ENCODE measurements around the gene SIRT5. TPM values are rescaled to one million over a fixed set of nuclear protein-coding genes. Genes with fewer than 3 reads are reported as not detected.

The SIRT5 gene
- total RNA-seq, 1 donor from 2014 or later, result 18.2 TPM

GRCh38 chr6:13573669-13574110 is 711 bp upstream of the SIRT5 start:
- no peak for DNase-seq (ENCODE audit: low spot score, unreplicated experiment)
- H3K4me1 Mint-ChIP-seq (ENCODE audit: low read depth), result peaks cover 9% of the 10 kb centered on the region
- H3K9me3 Mint-ChIP-seq (ENCODE audit: low read depth), result peaks cover 6% of the 10 kb centered on the region
- peak overlapping the region; percentile 80 for H3K4me3 Mint-ChIP-seq (ENCODE audit: low read depth)
- H3K27me3 Mint-ChIP-seq, result no peaks in the 10 kb centered on the region
- TF ChIP-seq, protein P1, sequence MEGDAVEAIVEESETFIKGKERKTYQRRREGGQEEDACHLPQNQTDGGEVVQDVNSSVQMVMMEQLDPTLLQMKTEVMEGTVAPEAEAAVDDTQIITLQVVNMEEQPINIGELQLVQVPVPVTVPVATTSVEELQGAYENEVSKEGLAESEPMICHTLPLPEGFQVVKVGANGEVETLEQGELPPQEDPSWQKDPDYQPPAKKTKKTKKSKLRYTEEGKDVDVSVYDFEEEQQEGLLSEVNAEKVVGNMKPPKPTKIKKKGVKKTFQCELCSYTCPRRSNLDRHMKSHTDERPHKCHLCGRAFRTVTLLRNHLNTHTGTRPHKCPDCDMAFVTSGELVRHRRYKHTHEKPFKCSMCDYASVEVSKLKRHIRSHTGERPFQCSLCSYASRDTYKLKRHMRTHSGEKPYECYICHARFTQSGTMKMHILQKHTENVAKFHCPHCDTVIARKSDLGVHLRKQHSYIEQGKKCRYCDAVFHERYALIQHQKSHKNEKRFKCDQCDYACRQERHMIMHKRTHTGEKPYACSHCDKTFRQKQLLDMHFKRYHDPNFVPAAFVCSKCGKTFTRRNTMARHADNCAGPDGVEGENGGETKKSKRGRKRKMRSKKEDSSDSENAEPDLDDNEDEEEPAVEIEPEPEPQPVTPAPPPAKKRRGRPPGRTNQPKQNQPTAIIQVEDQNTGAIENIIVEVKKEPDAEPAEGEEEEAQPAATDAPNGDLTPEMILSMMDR (IDR thresholded peaks at IDR 0.05; ENCODE audit: unreplicated experiment), result no peak
- H3K36me3 Mint-ChIP-seq (ENCODE audit: insufficient read depth), result peaks cover 6% of the 10 kb centered on the region
- H3K27ac Mint-ChIP-seq, result peak overlapping the region; percentile 97

- peak overlapping the region; percentile 97 for H3K27ac Mint-ChIP-seq
- peaks cover 9% of the 10 kb centered on the region for H3K4me1 Mint-ChIP-seq (ENCODE audit: low read depth)
- H3K36me3 Mint-ChIP-seq (ENCODE audit: insufficient read depth), result peaks cover 6% of the 10 kb centered on the region
- TF ChIP-seq, protein P1 (IDR thresholded peaks at IDR 0.05; ENCODE audit: unreplicated experiment), result peak; percentile 70
- H3K27me3 Mint-ChIP-seq, result no peaks in the 10 kb centered on the region
- H3K4me3 Mint-ChIP-seq (ENCODE audit: low read depth), result peak overlapping the region; percentile 86
- DNase-seq (ENCODE audit: low spot score, unreplicated experiment), result peak; percentile 94
- H3K9me3 Mint-ChIP-seq (ENCODE audit: low read depth), result peaks cover 6% of the 10 kb centered on the region
Measured at GRCh38 chr6:13574149-13574570, 241 bp upstream of the SIRT5 start.

DNA sequence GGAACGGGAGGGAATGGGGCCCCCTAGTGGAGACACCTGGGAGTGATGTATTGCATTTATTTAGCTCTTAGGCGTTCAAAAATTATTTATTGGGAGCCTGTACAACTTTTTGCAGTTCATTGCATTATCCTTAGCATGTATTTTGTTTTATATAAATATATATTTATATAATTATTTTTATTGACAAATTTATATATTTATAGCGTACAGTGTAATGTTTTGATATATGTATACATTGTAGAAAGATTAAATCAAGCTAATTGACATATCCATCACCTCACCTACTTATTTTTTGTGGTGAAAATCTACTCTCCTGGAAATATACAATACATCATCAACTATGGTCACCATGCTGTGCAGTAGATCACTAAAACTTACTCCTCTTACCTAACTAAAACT is 975 bp downstream of the SIRT5 start:
- no peak for DNase-seq (ENCODE audit: low spot score, unreplicated experiment)
- Mint-ChIP-seq H3K36me3 (ENCODE audit: insufficient read depth) (peaks cover 7% of the 10 kb centered on the region), H3K27me3 (no peaks in the 10 kb centered on the region), H3K4me1 (ENCODE audit: low read depth) (peaks cover 9% of the 10 kb centered on the region), H3K9me3 (ENCODE audit: low read depth) (peaks cover 6% of the 10 kb centered on the region), H3K27ac (peak overlapping the region; percentile 97), H3K4me3 (ENCODE audit: low read depth) (peak overlapping the region; percentile 86)
- TF ChIP-seq, protein P1 (IDR thresholded peaks at IDR 0.05; ENCODE audit: unreplicated experiment), result peak; percentile 89

- peaks cover 9% of the 10 kb centered on the region for H3K4me1 Mint-ChIP-seq (ENCODE audit: low read depth)
- H3K27ac Mint-ChIP-seq, result no peak overlapping the region
- no peaks in the 10 kb centered on the region for H3K27me3 Mint-ChIP-seq
- peaks cover 12% of the 10 kb centered on the region for H3K36me3 Mint-ChIP-seq (ENCODE audit: insufficient read depth)
- TF ChIP-seq, protein P1 (IDR thresholded peaks at IDR 0.05; ENCODE audit: unreplicated experiment), result no peak
- DNase-seq (ENCODE audit: low spot score, unreplicated experiment), result no peak
- peak overlapping the region; percentile 68 for H3K4me3 Mint-ChIP-seq (ENCODE audit: low read depth)
- H3K9me3 Mint-ChIP-seq (ENCODE audit: low read depth), result peaks cover 6% of the 10 kb centered on the region
Measured at GRCh38 chr6:13576017-13576416, 1.6 kb downstream of the SIRT5 start.

DNA sequence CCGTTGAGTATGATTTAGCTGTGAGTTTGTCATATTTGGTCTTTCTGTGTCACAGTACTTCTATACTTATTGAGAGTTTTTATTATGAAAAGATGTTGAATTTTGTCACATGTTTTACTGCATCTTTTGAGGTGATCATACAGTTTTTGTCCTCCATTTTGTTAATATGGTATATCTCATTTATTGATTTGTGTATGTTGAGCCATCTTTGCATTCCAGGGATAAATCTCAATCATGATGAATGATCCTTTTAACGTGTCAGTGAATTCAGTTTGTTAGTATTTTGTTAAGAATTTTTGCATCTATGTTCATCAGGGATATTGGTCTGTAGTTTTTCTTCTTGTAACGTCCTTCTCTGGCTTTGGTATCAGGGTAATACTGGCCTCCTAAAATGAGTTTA is 3.5 kb downstream of the SIRT5 start:
- Mint-ChIP-seq H3K9me3 (ENCODE audit: low read depth) (peaks cover 6% of the 10 kb centered on the region), H3K4me1 (ENCODE audit: low read depth) (peaks cover 9% of the 10 kb centered on the region), H3K27me3 (no peaks in the 10 kb centered on the region), H3K36me3 (ENCODE audit: insufficient read depth) (peaks cover 15% of the 10 kb centered on the region), H3K4me3 (ENCODE audit: low read depth) (no peak overlapping the region), H3K27ac (no peak overlapping the region)
- TF ChIP-seq, protein P1 (IDR thresholded peaks at IDR 0.05; ENCODE audit: unreplicated experiment), result no peak
- DNase-seq (ENCODE audit: low spot score, unreplicated experiment), result no peak

Measured in progenitor cell of endocrine pancreas (in vitro differentiated cells).